ENCODE data around the gene FGGY.

The FGGY gene

DNA sequence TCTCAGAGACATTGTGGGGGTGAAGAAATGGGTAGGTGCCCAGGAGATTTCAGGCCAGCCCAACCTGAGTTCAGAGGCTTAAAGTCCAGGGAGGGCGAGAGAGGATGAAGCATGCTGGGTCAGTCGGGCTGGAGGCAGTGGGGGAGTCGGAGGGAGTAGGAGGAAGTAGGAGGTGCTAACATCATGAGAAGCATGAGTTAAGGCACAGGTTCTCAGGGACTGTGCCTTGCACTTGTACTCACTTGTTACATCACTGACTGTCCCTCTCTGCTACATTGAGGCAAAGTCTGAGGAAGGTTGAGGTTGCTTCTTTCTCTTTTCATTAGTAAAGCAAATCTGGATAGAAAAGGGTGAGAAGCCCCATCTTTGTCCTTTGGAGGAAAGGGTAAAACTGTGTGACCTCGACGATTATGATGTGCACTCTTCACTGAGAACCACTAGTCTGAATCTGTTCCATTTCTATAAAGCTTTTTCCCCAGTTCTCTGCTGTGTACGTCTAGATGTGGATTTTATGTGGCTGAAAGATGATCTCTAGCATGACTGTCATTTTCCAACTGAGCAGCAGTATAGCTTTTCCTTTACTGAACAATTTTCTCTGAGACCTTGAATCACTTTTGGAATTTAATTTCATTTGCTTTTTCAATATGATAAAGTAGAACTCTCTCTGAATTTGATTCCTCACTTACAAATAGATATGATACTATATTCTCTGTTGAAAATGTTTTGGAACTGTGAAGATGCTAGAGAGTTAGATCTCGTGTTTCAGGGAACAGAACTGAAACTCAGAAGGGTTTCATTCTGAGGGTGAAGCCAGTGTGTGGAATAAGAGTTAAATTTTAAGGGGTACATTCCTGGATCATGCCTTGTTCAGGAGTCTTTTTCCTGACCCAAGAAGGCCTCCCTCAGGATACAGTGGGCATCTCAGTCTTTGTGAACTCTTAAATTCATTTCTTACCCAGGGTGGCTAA, 94.6 kb downstream of the FGGY start:
- DNase-seq = no peak

DNA sequence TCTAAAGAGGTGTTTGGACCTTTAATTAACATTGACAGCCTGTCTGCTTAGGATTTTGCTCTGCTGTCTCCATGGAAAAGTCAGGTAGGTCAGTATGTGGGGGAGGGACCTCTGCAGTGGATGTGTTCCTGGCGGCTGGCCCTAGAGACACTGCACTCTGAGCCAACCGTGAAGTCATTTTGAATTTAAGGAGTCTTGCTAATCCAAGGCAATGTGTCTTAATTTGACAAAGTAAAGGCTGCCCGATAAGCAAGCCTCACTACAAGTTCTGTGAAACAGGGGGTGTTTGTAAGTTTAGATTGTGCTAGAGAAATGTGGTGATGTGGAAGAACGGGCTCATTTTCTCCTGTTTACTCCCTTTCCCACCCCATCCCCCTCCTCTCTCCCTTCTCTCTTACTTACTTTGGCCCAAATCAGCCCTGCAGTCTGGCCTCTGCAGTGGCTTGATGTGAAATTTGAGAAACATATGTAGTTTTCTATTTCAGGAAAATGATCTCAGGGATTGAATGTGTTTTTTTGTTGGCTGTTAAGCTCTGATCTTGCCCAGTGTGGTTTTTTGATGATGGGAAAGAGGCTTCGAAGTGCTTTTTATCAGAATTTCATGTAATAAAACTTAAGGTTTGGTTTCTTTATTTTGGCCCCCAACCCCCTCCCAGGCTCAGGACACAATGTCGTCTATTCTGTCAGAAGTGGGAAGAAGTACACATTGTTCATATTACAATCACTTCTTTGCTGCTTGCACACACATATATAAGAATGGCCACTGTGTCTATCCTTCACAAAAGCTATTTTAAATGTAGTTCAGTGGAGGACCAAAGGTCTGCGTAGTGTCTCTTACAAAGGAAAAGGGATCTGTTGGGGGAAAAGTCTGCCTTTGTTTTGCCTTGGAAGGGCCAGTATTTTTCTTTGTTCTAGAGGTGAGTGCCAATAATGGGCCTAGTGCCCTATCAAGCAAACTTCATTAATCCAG, 96.6 kb downstream of the FGGY start:
- no peak for DNase-seq

DNA sequence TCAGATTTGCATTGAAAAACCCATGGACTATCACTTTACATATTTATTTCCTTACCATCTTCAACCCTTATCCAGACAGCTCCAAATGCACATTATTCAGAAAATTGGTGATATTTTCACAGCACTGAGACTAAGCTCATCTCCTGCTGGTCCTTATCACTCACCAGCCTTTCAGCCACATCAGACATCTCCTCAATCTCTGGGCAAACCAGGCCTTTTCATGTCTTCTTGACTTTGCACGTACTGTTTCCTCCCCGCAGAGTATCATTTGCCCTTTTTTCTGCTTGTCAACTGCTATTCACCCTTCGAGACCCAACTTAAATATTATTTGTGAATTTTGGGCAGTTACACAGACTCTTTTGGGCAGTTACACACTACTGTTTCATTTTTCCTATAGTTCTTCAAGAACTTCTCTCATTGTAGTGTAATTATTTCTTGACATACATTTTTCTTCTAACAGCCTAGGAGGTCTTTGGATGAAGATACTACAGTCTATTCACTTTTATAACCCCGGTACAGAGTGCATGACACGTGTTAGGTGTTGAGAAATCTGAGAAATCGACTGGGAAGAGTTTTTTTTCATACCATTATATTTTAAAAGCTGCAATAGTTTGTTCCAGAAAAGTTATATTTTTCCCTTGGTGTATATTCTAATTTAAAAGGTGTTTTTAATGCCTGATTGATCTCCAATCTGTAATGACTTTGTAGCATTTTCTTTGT, 98.0 kb downstream of the FGGY start:
- no peak for DNase-seq

DNA sequence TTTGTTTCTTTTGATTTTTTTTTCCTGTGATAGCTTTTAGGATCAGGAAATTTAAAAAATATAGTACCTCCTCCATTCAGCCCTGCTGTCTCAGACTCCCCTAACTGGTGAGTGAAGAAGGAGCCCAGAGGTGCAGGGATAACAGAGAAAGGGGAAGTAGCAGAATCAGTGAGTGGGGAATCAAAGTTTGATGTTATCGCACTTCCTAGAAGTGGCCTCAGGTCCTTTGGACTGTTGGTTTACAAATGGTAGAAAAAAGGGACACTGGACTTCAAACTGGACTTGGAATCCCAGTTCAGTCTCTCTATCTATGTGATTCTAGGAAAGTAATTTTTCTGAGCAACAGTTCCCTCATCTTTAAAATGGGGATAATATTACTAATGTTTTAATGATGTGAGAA, 99.5 kb downstream of the FGGY start:
- DNase-seq = no peak

DNA sequence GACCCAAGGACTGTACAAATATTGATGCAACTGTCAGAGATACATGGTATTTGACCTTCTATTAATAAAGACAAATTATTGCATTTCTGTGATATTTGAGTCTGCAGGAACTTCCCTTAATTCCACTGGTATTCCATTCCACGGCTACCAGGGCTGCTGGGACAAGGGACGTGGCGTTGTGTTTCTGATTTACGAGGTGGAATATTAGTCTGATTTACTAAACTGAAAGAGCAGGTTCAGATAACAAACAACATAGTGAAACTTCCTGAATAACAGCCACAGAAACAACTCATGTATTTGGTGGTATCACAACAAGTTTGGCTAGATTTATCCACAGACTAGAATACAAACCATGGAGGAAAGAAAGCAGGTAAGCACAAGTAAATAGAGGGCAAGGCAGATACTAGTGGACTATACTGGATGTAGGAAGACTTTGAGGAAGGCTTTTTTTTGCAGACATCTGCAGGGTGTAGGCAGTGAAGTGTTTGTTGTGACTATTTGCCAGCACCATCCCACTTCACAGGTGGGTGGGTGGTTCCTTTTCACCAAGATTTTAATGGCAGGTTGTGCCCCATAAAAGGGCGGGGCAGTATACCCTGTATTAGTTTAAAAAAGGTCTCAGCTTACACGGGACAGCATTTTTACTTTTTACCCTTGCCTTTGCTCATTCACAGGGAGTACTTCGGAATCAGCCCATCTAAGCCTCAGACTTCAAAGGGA, 100.4 kb downstream of the FGGY start:
- DNase-seq = no peak

DNA sequence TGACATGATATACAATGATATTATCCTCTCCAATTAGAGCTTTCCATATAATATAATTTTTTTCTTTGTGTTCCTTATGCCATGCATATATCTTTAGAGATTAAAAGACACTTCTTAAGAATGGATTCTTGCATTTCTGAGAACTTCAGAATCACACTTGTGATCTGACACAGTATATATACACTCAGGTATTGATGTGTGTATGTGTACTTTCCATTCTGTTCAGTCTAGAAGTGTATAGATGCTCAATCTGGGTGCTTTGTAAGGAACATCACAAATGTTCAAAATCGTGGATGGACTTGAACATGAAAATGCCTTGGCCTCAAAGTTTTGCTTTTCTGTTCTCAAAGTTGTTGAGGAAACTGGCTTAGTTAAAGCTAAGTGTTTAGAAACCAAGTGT, 102.7 kb downstream of the FGGY start:
- DNase-seq = no peak

DNA sequence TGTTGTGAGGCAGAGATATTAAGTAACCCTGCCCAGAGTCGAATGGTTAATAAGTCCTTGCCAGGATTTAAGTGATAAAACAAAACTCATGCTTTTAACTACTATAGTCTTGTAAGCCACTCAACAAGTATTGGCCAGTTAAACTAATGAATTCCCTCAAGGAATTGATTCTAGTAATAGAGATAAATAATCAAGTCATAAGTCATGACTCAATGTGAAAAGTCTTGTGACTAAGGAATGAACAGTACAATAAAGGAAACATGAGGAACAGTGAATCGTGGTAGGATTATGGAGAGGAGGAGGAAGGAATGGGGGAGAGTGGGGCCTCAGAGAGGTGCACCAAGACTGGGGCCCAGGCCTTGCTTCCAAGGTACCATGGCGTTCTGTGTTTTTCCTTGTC, 104.7 kb downstream of the FGGY start:
- no peak for DNase-seq

DNA sequence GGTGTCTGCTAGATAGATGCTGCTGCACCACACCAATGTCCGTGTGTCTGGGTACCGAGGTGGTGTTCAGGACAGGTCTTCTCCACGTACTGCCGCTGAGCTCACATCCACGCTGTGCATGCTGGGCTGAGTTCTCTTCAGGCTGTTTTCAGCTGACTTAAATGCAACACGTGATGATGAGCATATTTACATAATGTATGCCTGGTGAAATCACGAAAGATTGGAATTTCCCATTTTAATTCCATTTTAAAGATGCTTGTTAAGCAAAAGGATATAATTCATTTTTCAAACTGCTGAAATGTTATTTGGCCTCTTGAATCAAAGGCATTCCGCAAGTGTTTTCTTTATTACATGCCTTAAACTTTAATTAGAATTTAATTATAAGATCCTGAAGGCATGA, 107.9 kb downstream of the FGGY start:
- no peak for DNase-seq

DNA sequence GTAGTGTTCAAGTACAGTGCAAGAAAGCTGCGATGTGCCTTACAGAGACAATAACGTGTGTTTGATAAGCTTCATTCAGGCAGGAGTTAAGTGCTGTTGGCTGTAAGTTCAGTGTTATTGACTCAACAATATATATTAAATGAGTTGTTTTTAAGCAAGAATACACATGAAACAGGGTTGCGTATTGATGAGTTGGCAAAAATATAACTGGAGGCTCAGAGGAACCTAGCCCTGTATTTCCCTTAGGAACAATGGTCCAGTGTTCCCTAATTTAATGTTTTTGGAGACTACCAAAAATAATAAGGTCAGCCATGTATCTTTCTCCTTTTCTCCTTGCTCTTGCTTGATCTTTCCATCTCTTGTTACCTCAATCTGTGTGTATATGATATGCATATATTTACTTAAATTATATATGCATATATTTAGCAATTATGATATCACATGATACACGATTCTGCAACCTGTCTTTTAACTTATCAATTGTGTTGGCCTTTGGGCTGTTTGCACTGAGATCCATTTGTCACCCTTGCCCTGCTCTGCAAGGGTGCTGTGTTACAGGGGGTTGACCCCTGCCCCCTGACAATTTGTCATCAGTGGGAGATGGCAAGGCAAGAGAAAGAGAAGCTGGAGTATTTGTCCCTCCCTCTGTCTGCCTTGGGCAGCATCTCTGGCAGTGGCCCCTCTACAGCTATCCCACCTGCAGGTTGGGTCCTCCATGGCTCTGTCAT, 109.7 kb downstream of the FGGY start:
- DNase-seq = no peak

DNA sequence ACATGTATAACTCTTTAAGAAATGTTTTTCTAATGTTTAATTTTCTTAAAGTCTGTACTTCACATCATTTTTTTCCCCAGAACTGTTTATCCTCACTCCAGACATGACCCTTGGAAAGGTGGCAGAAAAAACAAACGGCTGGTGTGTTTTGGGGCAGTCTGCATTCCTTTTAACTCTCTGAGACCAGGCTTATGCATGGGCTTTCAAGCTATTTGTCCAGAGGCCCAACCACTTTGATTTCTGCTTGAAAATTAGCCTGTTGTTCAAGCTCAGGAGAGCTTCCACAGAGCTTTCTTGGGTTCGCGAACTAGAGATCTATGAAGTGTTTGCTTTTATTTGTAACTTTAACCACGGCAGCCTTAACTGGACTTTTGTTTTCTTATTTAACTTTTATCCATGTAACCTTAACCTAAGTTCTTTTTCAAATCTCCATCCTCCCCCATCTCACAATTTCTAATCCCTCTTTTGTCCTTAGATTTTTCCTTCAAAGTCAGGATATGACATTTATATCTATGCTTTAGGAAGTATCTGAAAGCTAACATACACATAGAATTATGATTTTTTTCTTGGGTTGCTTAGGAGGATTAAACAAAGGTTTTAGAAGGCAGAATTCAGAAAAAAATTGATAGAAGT, 111.8 kb downstream of the FGGY start:
- DNase-seq = no peak

DNA sequence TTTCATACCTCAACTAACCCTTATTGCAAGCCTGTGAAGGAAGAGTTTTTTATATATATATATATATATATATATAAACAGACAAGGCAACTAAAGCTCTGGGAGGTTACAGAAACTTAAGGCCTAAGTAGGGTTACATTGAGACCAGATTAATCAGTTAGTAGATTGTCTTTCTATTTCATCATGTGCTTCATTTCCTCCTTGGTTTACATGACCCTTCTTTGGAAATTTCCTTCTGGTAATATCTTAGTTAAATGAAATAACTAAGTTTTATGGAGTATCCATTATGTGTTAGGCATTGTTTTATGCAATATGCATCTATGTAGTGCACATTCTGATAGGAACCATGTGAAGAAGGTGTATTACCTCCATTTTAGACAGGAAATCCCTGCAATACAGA, 112.7 kb downstream of the FGGY start:
- no peak for DNase-seq

DNA sequence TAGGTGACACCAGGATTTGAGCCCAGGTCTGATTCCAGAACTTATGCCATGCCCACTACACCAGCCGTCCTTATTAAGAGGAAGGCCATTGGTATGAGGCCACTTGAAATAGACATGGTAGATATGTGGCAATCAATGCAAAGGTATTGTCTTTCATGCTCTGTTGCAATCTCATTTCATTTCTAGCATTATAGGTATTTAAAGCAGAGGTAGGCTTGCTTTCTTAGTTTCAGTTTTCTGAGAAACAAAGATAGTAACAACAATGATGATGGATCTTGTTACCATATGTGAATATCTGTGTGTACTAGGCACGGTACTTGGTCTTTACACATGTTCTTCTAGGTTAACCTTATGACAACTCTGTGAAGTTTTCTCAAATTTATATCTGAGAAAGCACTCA, 113.1 kb downstream of the FGGY start:
- no peak for DNase-seq

DNA sequence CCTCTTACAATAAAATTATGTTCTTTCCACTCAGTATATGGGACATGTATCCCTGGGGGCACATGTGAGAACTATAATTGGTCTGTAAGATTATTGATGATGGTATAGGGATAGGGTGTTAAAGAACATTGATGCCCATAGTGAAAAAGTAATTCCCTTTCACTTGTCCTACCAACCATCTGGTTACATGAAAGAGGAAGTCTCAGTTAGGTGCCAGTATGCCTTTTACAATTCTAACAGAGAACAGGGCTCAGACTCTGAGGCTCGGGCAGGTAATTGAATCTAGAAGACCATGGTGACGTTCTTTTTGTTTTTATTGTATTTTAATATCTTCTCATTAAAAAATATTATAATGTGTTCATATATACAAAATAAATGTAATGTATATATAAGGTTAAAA, 113.6 kb downstream of the FGGY start:
- no peak for DNase-seq

DNA sequence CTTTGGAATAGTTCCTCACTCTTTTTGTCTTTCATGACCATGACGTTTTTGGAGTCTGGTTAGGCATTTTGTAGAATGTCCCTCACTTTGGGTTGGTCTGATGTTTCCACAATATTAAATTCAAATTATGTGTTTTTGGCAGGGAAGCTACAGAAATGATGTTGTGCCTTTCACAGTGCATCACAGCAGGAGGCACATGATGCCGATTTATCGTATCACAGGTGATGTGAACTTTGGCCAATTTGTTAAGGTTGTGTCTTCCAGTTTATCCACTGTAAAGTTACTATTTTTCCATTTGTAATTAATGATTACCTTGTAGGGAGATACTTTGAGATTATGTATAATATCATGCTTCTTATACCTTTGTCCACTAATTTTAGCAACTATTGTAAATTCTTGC, 114.3 kb downstream of the FGGY start:
- DNase-seq = no peak

DNA sequence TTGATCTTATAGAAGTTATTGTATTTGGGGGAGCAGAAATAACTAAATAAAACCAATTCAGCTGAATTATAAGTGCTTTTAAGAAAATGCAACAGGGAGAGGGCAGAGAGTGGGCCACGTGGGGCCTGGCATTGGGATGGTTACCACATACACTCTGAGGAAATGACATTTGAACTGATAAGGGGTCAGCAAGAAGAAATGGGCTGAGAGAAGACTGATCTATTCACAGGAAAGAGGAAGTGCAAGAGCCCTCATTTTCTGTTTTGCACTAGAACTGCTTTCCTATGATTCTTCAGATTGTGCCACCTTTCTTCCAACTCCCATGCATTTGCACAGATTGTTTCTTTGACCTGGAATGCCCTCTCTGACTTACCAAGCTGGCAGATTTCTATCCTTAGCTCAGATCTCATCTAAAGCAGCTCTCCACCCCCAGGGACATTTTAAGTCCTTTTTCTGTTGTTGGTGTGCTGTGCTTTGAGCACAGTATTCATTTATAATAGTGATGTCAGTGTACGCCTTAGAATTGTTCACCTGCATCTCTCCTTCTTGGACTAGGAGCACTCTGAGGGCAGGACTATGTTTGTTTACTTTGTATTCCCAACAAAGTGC, 115.9 kb downstream of the FGGY start:
- no peak for DNase-seq

DNA sequence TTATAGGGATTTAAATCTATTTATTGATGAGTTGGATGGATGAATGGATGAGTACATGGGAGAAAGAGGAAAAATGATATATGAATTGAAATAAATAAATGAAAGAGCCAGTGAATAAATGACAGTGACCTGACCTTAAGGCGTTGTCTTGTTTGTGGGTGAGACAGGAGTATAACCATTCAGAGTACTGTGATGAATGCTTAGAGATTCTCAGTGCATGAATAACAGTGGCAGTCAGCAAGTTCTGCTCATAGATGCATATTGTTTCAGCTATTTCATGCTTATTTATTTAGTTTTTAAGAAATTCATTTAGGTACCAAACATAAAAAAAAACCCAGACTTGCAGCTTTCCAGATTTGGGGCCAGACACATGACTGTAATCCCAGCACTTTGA, 116.4 kb downstream of the FGGY start:
- no peak for DNase-seq

DNA sequence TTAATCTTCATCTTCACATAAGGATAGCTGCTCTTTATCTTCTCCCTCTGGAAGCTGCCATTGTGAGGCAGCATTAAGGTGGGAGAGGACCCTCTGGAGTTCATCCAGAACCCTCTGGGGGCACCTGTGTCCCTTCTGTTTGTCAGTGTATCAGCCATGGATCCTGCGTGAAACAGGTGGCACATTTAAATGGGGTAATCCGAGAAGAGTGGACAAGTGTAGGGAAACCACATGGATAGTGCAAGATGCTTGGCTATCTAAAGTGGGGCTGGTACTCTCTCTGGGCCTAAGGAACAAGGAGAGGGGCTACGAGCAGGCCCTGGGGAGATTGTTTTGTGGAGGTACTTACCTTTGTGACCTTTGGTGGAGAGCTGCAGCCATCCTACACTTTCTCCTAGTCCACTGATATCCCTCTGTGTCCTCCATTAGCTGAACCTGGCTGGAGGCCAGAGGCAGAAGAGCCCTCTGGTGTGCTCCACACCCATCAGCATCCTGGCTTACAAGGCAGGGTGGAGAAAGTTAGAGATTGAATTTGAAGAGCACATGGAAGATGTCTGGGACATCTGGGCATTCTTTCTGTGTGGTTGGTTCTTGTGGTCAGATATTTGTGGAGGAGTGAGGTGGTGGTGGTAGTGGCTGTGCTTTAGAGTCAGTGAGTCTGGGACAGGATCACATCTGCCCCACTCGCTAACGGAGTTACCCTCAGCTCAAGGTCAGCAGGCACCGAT, 117.7 kb downstream of the FGGY start:
- no peak for DNase-seq

DNA sequence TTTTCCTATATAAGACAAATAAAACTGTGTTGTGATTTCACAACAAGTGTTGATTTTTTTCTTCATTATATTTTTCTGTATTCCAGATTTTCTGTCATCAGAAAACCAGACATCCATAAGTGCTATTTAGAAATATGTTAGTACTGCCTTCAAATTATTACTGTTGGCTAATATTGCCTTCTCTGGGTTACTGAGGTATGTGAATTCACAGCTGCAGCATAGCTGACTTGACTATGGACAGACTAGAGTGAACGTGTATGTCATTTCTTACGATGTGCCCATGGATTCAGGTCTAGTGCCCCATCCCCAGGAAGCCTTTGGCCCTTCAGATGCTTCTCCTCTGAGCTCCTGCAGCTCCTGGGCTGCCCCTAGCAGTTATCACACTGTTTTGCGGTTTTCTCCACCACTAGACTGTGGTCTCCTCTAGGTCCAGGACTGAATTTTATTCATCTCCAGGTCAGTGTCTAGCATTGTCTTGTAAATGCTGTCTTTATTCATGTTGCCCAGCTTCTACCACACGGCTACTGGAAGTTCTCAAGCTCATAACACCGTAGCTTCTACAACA, 118.5 kb downstream of the FGGY start:
- no peak for DNase-seq

DNA sequence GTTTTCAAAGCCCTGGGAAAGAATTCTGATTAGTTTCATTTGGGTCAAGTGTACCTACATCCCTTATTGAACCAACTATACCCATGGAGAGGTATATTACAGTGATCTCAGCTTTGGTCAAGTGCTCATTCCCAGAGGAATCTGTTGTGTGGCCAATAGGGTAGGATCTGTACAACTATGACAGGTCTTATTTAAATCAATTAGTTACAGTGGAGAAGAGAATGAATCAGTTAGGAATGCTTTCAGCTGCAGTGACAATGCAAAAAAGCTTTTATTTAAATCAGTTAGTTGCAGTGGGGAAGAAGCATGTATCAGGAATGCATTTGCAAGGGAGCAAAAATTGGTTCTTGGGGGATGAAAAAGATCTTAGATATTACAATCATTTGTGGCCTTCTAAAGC, 119.0 kb downstream of the FGGY start:
- DNase-seq = no peak

DNA sequence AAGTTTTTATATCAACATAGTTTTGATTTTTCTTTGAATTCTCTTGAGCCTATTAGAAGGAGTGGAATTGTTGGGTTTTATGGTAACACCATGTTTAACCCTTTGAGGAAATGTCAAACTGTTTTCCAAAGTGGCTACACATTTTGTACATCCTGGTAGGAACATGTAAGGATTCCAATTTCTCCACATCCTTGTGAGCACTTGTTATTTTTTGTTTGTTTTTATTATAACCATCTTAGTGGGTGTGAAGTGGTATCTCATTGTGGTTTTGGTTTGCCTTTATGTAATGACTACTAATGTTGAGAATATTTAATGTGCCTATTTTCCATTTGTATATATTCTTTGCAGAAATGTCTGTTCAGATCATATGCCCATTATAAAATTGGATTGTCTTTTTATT, 120.5 kb downstream of the FGGY start:
- DNase-seq = no peak

All from CD4-positive, alpha-beta T cell treated with Interleukin-6 for 4 hours (primary cell).